Measurements from ENCODE around the gene FLRT1. TPM values are rescaled to one million over a fixed set of nuclear protein-coding genes. Genes with fewer than 3 reads are reported as not detected.

FLRT1 gene
- total and polyA plus RNA-seq, 2 of the 13 experiments (the other 11 are each of a cell fraction or from before 2014, with no cell fraction given) = 0.02 to 0.08 TPM

- no peak for TF ChIP-seq RERE (CRISPR knock-in tag; IDR thresholded peaks at IDR 0.05; ENCODE audit: low read depth)
- TF ChIP-seq ZNF775 (CRISPR knock-in tag; IDR thresholded peaks at IDR 0.05; ENCODE audit: borderline replicate concordance) = no peak
- no peak for TF ChIP-seq NAIF1 (CRISPR knock-in tag; IDR thresholded peaks at IDR 0.05; ENCODE audit: borderline replicate concordance)
Measured at GRCh38 chr11:64059339-64060140, 23.8 kb downstream of the FLRT1 start (continued).

- in situ Hi-C loops (cut with HindIII; ENCODE audit: extremely low pct_ligation_motif_present, low pct_unique_long_range_greater_than_20kb) (no loop called here), intact Hi-C loops (cut with micrococcal nuclease; ENCODE audit: unreplicated experiment) (no loop called here)
- H3K27ac ChIP-seq (ENCODE audit: extremely low read length, insufficient read depth, low read length) = no peak overlapping the region
- H2AFZ ChIP-seq (ENCODE audit: low read length) = no peak overlapping the region
- DNase-seq (ENCODE audit: low spot score) = no peak
- no peak overlapping the region for H3K4me2 ChIP-seq (ENCODE audit: low read depth, low read length)
- H3K27me3 ChIP-seq (ENCODE audit: control insufficient read depth in 1 of 2, insufficient read depth in 2 of 2, low read length in 2 of 2) = no peaks in the 10 kb centered on the region
- H3K9ac ChIP-seq (ENCODE audit: insufficient read depth, low read depth, low read length) = no peak overlapping the region
- no peak for ATAC-seq
- H3K36me3 ChIP-seq (replicated peaks in 1 of 2; ENCODE audit: control insufficient read depth in 1 of 2, insufficient read depth in 2 of 2, low read length in 2 of 2) = no peaks in the 10 kb centered on the region
- POLR2A ChIA-PET = no interaction called here
- no peak overlapping the region for H3K4me3 ChIP-seq (replicated peaks in 1 of 3; ENCODE audit: insufficient read depth in 1 of 3, low read depth in 2 of 3, low read length in 3 of 3)
- H4K20me1 ChIP-seq (ENCODE audit: insufficient read depth, low read length) = peaks cover 4% of the 10 kb centered on the region; the same call in 1 of the 2 replicates
- no peak for FAIRE-seq
- no peaks in the 10 kb centered on the region for H3K79me2 ChIP-seq (ENCODE audit: insufficient read depth, low read length)
- no peaks in the 10 kb centered on the region for H3K4me1 ChIP-seq (ENCODE audit: insufficient read depth, low read length)
- no peaks in the 10 kb centered on the region for H3K9me3 ChIP-seq (ENCODE audit: low read length)
- BruUV-seq (replicated peaks) = no TSS peak
- CTCF ChIA-PET (ENCODE audit: low intra/inter-chr PET ratio, low total read pairs) = no interaction called here
- 76% methylated on average over 17 of the region's 35 CpGs for WGBS (ENCODE audit: low lambda C conversion rate)
- no peak for TF ChIP-seq EHMT2 (IDR thresholded peaks at IDR 0.05; ENCODE audit: borderline replicate concordance, low read depth, low read length)
- no peak for TF ChIP-seq GZF1 (CRISPR knock-in tag; IDR thresholded peaks at IDR 0.05)
- TF ChIP-seq ZBTB26 (CRISPR knock-in tag; IDR thresholded peaks at IDR 0.05; ENCODE audit: borderline replicate concordance) = no peak
Measured at GRCh38 chr11:64060263-64060860, 24.6 kb downstream of the FLRT1 start.
